HL-60/S4 (cell line): ENCODE data around the gene TRIM28.

Experiments used
- in situ Hi-C: fragments of 300-500 bp; cut with MboI; formaldehyde crosslinking; loops from 2 replicates; pipeline ENCODE4 v1.14.3; 2022; ENCODE audit warnings: low sequenced_read_pairs

Gene TRIM28

DNA sequence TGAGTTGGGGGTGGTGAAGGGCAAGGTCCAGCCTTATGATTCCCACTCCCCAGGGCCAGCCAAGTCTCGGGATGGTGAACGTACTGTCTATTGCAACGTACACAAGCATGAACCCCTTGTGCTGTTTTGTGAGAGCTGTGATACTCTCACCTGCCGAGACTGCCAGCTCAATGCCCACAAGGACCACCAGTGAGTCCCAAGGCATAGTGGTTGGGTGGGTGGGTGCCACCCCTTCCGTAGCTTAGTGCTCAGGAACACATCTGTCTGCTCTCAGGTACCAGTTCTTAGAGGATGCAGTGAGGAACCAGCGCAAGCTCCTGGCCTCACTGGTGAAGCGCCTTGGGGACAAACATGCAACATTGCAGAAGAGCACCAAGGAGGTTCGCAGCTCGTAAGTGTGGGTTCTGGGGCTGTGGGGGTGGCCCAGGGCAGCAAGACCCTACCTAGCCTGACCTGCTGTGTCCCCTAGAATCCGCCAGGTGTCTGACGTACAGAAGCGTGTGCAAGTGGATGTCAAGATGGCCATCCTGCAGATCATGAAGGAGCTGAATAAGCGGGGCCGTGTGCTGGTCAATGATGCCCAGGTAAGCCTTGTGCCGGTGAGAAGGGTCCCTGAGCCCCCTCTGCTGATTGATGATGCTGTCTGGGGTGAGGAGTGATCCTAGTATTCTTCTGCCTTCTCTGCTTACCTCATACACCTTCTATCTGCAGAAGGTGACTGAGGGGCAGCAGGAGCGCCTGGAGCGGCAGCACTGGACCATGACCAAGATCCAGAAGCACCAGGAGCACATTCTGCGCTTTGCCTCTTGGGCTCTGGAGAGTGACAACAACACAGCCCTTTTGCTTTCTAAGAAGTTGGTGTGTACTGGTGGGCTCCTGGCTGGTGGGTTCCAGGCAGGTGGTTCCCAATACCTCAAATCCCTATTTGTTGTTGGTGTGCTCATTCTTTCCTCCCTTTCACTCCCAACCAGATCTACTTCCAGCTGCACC, 3.8 kb downstream of the TRIM28 start:
- in situ Hi-C loops = no loop called here

DNA sequence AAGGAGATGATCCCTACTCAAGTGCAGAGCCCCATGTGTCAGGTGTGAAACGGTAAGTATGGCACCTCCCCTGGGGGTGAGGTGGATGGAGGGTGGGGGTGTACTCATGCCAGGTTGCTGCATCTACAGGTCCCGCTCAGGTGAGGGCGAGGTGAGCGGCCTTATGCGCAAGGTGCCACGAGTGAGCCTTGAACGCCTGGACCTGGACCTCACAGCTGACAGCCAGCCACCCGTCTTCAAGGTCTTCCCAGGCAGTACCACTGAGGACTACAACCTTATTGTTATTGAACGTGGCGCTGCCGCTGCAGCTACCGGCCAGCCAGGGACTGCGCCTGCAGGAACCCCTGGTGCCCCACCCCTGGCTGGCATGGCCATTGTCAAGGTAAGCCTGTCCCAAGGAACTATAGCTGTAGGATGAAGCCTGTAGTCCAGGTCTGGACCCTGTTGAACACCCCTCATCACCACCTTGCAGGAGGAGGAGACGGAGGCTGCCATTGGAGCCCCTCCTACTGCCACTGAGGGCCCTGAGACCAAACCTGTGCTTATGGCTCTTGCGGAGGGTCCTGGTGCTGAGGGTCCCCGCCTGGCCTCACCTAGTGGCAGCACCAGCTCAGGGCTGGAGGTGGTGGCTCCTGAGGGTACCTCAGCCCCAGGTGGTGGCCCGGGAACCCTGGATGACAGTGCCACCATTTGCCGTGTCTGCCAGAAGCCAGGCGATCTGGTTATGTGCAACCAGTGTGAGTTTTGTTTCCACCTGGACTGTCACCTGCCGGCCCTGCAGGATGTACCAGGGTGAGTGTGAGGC, 5.2 kb downstream of the TRIM28 start:
- in situ Hi-C loops = no loop called here

DNA sequence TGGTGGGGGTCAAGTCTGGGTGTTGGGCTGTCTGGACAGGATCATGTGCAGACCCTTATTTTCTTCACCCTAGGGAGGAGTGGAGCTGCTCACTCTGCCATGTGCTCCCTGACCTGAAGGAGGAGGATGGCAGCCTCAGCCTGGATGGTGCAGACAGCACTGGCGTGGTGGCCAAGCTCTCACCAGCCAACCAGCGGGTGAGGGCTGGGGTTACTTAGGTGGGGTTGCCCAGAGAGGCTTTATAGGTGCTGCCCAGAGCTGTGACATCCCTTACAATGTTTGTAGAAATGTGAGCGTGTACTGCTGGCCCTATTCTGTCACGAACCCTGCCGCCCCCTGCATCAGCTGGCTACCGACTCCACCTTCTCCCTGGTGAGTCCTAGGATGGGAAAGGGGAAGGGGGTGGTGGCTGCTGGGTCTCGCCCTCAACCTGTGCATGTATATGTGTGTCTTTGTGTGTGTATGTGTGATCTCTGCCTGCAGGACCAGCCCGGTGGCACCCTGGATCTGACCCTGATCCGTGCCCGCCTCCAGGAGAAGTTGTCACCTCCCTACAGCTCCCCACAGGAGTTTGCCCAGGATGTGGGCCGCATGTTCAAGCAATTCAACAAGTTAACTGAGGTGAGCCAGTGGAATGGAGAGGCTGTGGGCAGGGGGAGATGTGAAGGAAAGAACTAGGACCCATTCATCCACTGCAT, 5.9 kb downstream of the TRIM28 start:
- in situ Hi-C loops = no loop called here

DNA sequence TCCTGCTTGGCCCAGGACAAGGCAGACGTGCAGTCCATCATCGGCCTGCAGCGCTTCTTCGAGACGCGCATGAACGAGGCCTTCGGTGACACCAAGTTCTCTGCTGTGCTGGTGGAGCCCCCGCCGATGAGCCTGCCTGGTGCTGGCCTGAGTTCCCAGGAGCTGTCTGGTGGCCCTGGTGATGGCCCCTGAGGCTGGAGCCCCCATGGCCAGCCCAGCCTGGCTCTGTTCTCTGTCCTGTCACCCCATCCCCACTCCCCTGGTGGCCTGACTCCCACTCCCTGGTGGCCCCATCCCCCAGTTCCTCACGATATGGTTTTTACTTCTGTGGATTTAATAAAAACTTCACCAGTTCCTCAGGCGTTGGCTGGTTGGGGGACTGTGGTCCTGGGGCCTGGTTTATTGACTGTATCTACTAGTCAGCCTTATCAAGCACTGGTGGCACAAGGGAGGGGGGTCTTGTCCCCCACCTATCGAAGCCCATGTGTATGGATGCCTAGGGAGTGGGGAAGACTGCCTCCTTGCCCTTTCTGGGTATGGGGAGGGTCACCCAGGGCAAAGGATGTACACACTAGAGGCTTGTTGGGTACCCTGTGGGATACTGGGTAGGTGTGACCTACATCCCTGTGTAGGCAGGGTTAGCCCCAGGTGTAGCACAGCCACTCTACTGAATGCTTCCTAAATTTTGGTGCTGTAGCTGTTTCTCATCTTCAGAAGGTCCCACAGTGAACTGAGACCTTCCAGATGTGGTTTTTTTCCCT, 6.7 kb downstream of the TRIM28 start:
- in situ Hi-C loops = no loop called here

DNA sequence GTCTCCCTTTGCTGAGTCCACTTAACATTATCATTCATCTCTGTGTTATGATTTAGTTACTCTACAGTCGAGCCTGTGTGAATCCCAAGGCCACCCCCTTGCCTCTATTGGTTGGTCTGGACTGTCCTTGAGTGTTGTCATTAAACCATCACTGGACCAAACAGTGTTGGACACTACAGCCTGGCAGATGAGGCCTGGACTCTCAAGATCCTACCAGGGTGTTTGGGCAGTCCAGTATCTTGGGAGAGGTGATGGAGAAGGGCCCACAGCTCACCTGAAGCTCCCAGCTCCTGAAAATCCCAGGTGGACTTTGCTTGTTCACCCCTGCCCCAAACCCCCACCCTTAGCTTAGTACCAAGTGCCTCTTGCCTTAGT, 7.2 kb downstream of the TRIM28 start:
- in situ Hi-C loops = no loop called here

DNA sequence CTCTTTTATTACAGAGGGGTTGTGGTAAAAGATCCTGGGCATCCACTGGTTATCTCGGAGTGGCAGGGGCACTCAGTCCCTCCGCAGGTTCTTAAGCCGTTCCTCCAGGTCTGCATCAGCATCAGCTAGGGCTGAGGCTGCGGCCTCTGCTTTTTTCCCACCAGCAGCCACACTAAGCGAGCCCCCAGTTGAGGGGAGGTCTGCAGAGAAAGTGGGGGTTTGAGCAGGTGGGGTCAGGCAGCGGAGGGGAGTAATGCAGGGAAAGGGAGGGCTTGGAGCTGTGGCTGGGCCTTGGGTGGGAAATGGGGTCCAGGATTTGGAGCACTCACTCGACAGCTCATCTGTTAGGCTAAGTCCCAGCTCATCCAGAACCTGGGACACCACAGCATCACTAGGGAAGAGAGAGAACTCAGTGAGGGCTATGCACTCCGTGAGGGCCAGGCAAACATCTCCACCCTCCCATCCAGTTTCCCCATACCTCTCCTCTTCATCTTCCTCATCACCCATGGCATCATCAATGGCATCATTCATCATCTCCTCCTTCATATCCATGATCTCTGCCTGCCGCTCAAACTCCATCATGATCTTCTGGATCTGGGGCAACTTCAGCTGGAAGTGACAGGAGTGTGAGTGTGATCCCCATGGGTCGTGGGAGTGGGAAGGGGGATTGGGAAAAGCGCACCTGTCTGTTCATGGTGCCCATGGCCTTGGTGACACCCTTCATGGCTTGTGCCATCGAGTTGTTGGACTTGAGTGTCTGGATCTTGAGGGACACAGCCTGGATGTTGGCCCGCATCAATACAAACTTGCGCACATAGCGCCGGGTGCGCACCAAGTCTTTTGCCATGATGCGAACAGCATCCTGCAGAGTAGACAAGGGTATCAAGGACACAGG, 8.0 kb downstream of the TRIM28 start:
- in situ Hi-C loops = no loop called here

DNA sequence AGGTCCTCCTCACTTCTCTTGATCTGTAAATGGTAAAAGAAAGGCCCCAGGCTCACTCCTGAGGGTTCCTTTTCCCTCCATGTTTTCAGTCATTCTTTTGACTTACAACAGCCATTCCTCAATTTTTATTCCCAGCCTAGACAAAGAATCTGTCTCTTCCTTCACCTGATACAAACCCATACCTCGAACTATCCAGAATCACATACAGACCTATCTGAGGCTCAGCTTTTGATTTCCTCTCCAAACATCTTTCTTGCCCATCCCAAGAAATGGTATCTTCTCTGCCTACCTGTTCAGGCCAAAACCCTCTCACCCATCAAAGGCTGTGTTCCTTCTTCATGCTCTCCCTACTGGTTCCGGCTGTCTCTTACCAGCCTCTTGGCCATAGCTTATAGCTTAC, 8.8 kb downstream of the TRIM28 start:
- in situ Hi-C loops = no loop called here

DNA sequence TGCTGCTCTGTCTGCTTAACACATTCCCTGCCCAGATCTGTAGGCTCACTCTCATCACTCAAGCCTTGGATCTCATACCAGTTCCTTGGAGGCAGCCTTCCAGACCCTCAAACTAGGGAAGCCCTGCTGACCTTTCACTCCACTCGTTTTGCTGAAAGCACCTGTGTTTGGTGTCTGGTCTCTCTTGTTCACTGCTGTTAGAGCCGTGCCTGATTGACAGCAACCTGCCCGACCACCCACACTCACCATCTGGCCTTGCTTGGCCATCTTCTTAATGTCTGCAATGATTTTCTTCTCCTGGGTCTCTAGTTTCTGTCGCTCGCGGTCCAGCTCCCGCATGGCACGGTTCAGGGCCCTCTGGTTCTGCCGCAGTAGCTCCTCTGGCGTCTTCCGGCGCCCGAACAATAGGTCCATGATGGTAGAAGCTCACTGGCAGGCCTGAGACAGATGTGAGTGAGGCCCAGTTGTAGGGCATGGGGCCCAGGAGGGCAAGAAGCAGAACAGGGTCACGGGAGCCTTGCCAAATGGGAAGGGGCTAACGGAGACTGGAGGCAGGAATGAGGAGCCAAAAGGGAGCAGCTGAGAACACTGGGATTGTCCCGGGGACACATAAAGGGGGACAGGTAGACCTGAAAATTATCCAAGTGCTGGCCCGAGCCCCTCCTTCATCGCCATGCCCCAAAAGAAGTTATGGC, 10.1 kb downstream of the TRIM28 start:
- in situ Hi-C loops = no loop called here

DNA sequence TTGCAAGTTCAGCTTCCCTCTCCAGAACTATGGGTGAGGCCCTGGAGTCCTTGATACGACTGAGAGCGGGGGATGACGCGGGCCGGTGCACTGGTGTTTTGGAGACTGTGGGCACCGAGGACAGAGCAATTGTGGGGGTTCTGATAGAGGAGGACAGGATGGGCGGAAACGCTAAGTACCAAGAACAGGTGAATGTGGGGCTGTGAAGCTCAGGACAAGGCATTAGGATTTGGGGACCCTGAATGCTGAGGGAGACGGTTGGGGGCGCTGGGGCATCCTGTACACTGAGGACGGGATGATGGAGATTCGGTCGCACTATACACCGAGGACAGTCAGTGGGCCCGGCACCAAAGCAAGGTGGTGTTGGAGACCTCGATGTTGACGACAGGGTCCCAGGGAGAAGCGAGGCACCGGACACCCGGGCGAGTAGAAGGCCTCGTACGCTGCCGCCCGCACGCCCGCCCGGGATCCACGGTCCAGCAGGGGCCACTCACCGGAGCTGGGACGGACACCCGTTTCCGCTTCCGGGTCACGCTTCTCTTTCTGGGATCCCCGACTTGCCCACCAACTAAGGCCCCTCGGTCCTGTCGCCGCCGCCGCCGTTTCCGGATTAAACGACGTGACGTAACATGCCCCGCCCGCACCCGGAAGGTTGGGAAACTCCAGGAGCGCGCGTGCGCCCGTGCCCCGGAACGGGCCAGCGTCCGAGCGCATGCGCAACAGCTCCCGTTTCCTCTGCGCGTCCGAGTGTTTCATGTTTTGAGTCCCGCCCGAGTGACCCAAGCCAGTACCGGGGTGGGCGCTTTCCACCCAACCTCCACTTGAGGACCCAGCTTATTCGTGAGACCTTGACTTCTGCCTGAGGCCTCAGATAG, 10.9 kb downstream of the TRIM28 start, which contains the start of gene CHMP2A:
CHMP2A (minus strand) TSS at position 612 of the 875 bp plus-strand sequence. CDS start 893 bp downstream, outside the sequence.
- in situ Hi-C loops = no loop called here

DNA sequence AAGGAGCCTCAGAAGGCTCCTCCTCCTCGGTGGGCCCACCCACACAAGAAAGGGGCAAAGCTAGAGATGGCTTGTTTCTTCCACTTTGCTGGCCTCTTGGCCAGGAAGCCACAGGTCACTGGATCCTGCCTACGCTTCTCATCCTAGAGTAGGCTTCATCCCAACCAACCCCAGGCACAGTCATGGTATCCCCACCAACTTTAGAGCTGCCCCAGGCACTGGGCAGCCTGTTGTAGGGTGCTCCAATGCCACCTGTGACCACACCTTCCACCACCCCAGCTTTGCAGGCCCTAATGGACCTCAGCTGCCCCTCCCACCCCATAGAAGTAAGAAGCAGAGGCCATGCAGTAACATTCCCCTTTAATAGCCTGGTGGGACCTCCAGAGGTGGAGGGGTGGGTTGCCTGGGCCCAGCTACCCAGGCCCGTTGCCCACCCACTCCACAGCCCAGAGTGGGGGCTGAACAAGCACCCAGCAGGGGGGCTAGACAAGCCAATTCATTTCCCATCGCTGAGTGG, 11.6 kb downstream of the TRIM28 start:
- in situ Hi-C loops = no loop called here

DNA sequence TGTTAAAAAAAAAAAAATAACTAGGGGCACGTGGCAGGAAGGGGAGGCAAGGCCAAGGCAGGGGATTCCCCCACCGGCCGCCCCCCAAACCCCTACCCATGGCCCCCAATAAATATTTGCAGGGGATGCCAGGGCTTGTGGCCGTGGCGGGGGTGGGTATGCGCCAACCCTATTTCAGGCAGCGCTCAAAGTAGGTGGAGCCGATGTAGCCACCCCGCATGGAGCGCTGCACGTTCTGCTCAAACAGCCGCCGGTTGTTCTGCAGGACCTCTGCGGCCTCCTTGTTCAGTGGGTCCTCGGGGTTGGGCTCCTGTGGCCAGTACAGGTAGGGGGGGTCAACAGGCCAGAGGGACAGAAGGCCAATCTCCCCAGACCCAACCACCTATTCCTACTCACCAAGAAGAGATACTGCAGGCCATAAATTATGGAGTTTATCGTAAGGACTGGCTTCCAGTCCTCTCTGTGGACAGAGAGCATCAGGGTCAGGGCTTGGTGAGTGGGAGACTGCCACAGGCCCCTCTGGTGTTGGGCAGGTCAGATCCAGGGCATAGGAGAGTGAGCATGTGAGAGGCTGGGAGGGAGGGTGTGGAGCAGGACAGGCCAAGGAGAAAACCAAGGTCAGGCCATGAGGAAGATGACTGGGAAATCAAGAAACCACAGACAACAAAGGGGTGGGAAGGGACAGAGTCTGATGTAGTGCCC, 12.2 kb downstream of the TRIM28 start:
- in situ Hi-C loops = no loop called here

DNA sequence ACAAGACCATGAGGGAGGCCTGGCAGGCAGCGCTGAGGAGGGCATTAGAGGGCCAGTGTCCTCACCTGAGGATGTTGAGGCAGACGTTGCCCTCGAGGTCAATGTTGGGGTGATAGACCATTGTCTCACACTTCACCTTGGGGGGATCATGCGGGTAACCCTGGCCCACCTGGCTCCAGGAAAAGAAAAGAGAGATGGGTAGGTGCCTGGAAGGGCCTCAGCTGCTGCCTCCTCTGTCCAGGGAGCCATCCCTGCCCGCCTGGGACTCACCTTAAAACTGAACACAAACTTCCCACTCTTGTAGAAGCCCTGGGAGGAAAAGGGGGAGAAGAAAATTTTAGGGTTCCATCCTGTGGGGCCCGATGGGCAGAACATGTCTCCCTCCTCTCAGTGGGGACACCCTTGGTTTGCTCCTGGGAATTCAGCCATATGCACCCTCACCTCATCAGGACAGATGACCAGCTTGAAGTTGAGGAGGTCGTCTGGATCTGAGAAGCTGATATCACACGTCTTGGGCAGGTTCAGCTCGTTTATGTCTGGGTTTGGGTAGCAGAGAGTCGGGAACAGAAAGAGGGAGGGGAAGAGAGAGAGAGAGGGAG, 12.9 kb downstream of the TRIM28 start:
- in situ Hi-C loops = no loop called here

DNA sequence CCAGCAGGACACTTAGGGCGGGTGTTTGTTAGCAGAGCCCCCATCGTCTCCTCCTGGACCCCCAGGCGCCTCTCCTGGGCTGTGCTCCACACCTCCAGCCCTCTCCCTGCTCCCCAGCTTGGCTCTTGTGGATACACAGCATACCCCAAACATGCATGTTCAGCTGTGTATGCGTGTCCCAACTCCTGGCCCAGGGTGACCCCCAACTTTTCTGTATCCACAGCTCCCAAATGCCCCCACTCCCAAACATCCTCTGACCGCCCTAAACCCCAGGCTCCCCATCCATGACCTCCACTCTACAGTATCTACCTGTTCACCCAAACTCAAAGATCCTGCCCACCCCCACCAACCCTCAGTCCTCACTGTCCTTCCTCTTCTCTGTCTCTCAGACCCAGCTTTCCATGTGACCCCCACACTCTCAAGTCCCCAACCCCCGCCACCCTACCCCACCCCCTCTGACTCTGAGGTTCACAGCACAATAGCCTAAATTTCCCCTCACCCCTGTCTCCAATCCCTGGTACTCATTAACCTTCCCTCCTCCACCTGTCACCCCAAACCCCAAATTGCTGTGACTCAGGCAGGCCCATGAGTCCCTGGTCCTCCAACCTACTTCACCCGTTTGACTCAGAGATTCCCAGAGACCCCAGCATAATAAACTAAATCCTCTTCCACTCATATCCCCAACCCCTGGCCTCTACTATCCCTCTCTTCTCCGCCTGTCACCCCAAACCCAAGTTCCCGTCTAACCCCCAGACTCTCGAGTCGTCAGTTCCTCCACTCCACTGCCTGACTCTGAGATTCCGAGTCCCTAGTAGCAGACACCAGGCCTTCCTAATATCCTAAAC, 13.6 kb downstream of the TRIM28 start:
- in situ Hi-C loops = no loop called here

DNA sequence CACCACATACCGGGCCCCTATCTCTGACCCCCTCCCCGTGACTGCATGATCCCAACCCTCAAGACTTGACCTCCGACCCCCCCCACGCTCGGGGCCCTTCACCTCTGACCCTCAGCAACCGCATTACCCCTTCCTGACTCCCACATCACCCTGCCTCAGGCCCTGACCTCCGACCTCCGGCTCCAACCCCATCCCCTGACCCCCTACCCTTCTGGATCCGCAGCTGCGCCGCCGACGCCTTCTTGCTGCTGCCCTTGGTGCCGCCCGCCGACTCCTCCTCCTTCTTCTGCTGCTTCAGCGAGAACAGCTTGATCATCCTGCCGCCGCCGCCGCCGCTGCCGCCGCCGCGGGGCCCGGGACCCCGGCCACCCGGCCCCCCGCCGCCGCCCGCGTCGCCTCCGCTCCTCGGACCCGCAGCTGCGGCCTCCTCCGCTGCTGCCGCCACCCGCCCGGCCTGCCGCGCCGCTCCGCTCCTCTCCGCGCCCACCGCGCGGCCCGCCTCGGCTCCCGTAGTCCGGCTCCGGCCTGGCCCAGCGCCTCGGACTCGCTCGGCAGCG, 14.3 kb downstream of the TRIM28 start, which contains the start of gene UBE2M:
UBE2M (minus strand) TSS at position 546 of the 557 bp plus-strand sequence; CDS start at position 316, 230 bp downstream.
- in situ Hi-C loops = no loop called here

DNA sequence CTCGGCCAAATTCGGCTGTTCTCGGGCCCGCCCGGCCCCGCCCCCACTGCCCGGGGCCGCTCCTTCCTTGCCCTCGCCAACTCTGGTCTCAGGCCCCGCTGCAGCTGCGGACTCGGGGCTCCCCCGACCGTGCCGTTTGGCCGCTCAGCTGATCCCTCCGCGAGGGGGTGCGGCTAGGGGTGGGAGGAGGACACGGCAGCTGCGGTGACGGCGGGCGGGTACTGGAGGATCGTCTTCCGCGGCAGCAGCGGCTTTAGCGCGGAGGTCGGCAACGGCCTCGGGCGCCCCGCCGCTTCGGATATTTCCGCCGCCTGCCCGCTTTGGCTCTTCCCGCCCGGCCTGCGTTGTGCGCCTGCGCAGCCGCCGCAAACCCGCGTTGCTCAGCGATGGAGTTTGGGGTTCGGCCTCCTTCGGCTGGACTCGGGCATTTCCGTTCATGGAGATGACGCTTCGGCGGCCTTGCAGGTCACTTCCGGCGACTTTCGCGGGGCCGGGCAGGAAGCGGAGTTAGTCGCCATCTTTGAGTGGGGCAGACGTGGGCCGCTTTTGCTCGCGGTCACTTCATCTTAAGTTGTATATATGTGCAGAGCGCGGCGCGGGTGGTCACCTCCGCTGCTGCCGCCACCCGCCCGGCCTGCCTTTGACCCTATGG, 14.9 kb downstream of the TRIM28 start:
- in situ Hi-C loops = no loop called here
